Neutrophil (primary cell): ENCODE results near the gene OVCA2.

ENCODE experiments used
- H3K27ac ChIP-seq: fragments of 200-600 bp; sonication (generic); 2 replicates; pipeline ENCODE4 v1.5.1; 2016; ENCODE audit warnings: mild to moderate bottlenecking, moderate library complexity
- H3K27me3 ChIP-seq: fragments of 200-600 bp; sonication (generic); 2 replicates; pipeline ENCODE4 v1.6.0; 2016; ENCODE audit warnings: mild to moderate bottlenecking
- H3K36me3 ChIP-seq: fragments of 200-600 bp; sonication (generic); 2 replicates; pipeline ENCODE4 v1.5.1; 2017
- H3K4me1 ChIP-seq, 2 experiments: fragments of 200-600 bp in 1 of 2; sonication (generic) in 1 of 2; 1 replicate in 1 of 2; 2 replicates in 1 of 2; pipeline versions ENCODE4 v1.5.1 to v1.6.1; 2013 to 2016; ENCODE audit warnings: low read depth in 1 of 2, low read length in 1 of 2, mild to moderate bottlenecking in 1 of 2, moderate library complexity in 1 of 2; ENCODE audit not compliant: control insufficient read depth in 1 of 2, insufficient read depth in 1 of 2
- H3K4me3 ChIP-seq, 2 experiments: fragments of 200-600 bp in 1 of 2; sonication (generic) in 1 of 2; 1 replicate in 1 of 2; 2 replicates in 1 of 2; pipeline ENCODE4 v1.5.1; 2013 to 2016; ENCODE audit warnings: low read depth in 1 of 2, low read length in 1 of 2, mild to moderate bottlenecking in 1 of 2, moderate library complexity in 1 of 2
- H3K9me3 ChIP-seq: fragments of 200-600 bp; sonication (generic); 2 replicates; pipeline ENCODE4 v1.5.1; 2016
- CTCF ChIP-seq: fragments of 200-600 bp; sonication (generic); IDR thresholded peaks from 2 replicates; pipeline ENCODE4 v1.5.1; 2016; ENCODE audit warnings: antibody characterized with exemption

The OVCA2 gene

DNA sequence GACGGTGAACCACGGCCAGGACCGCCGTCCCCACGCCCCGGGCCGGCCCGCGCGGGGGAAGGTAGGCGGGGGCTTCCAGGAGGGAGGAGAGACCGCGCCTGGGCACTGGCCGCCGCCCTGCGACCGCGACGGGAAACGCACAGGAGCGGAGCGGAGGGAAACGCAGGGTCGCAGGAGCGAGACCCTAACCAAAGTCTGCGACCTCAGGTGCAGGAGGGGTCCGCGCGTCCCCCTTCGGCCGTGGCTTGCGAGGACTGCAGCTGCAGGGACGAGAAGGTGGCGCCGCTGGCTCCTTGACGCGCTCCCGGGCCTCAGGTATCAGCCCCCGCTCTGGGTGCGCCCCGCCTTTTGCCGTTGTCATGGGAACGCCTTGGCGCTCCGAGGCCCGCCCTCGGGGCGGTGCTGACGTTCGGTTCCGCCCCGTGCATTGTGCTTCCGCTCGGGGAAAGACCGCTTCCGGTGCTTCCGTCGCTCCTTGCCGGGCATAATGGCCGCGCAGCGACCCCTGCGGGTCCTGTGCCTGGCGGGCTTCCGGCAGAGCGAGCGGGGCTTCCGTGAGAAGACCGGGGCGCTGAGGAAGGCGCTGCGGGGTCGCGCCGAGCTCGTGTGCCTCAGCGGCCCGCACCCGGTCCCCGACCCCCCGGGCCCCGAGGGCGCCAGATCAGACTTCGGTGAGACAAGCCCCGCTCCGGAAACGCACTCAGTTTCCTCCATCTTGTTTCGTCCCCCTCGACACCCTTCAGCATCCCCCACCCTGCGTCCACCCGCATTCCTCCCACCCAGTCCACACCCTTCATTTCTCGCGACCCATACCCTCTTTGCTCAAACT is at the start of gene OVCA2:
OVCA2 (plus strand) TSS at position 462 of the 829 bp plus-strand sequence; CDS start at position 488, 26 bp downstream.
- peak within 1 kb of the TSS; percentile 78 for H3K27ac ChIP-seq
- H3K4me3 ChIP-seq: peak within 1 kb of the TSS; percentile 78 to 96
- no peaks in the 10 kb centered on the region for H3K9me3 ChIP-seq
- peaks cover 6% of the 10 kb centered on the region for H3K27me3 ChIP-seq
- peaks cover 18 to 24% of the 10 kb centered on the region in 2 experiments for H3K4me1 ChIP-seq
- no peak for TF ChIP-seq CTCF
- H3K36me3 ChIP-seq: no peaks in the 10 kb centered on the region

DNA sequence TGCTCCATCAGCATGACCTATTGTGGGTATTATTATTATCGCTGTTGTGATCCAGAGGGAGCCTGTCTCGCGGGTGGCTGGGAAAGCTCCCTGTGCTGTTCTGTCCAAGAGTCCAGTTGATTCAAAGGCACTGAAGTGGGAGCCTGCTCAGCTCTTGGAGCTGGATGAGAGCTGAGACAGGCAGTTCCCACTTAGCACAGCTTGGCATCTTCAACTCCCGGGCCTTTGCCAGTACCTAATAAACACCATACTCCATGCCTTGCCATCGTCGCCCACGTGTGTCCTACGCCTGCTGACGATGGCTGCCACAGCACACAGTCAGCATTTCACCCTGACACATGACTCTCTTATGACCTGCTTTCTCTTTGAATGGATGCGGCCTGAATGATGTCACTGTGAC is 49.3 kb upstream of the OVCA2 start:
- H3K36me3 ChIP-seq: no peaks in the 10 kb centered on the region
- no peaks in the 10 kb centered on the region for H3K9me3 ChIP-seq
- no peak overlapping the region for H3K27ac ChIP-seq
- H3K4me1 ChIP-seq: no peaks in the 10 kb centered on the region
- no peak overlapping the region for H3K4me3 ChIP-seq
- no peak for TF ChIP-seq CTCF
- peaks cover 56% of the 10 kb centered on the region for H3K27me3 ChIP-seq

- peaks cover 78% of the 10 kb centered on the region for H3K27me3 ChIP-seq
- H3K9me3 ChIP-seq: no peaks in the 10 kb centered on the region
- H3K4me3 ChIP-seq: no peak overlapping the region
- H3K27ac ChIP-seq: no peak overlapping the region
- no peaks in the 10 kb centered on the region for H3K4me1 ChIP-seq
- TF ChIP-seq CTCF: no peak
- no peaks in the 10 kb centered on the region for H3K36me3 ChIP-seq
Observed at GRCh38 chr17:1994707-1995106, 47.1 kb upstream of the OVCA2 start.

- Histone ChIP-seq H3K9me3 (no peaks in the 10 kb centered on the region), H3K27me3 (peaks cover 78% of the 10 kb centered on the region), H3K27ac (no peak overlapping the region), H3K4me3 (no peak overlapping the region), H3K36me3 (no peaks in the 10 kb centered on the region), H3K4me1 (no peaks in the 10 kb centered on the region)
- no peak for TF ChIP-seq CTCF
Observed at GRCh38 chr17:1995321-1995892, 46.4 kb upstream of the OVCA2 start.

GRCh38 chr17:1995907-1996799 is 45.7 kb upstream of the OVCA2 start:
- Histone ChIP-seq H3K27ac (no peak overlapping the region), H3K27me3 (peaks cover 78% of the 10 kb centered on the region), H3K4me1 (no peaks in the 10 kb centered on the region), H3K9me3 (no peaks in the 10 kb centered on the region), H3K36me3 (no peaks in the 10 kb centered on the region), H3K4me3 (no peak overlapping the region)
- TF ChIP-seq CTCF: no peak
